Tibial artery (tissue), 4 donors: ENCODE results near the gene NCAPD2.
A peak's percentile ranks its signal among the peaks of the same experiment; 100 is the strongest.

Source experiments
- DNase-seq, 2 donors: peaks; one replicate each; pipeline ENCODE4 v3.0.0-alpha.2; 2019
- H3K27ac ChIP-seq, 2 donors: fragments of 200-600 bp; sonication (generic) in 1 of 2; 1 replicate in 1 of 2; 2 replicates in 1 of 2; pipeline ENCODE4 v1.5.1; 2018 to 2019; ENCODE audit warnings: mild to moderate bottlenecking in 1 of 2
- H3K27me3 ChIP-seq, 2 donors: fragments of 200-600 bp; sonication (generic) in 1 of 2; one replicate each; pipeline versions ENCODE4 v1.5.1 to v1.6.0; 2016 to 2019
- H3K36me3 ChIP-seq, 3 donors: fragments of 200-600 bp; sonication (generic) in 2 of 3; one replicate each; pipeline ENCODE4 v1.5.1; 2016 to 2019; ENCODE audit warnings: mild to moderate bottlenecking in 2 of 3
- H3K4me1 ChIP-seq, 4 donors: fragments of 200-600 bp; sonication (generic) in 2 of 4; 1 replicate in 3 of 4; 2 replicates in 1 of 4; pipeline ENCODE4 v1.5.1; 2016 to 2019
- H3K4me3 ChIP-seq, 2 donors: fragments of 200-600 bp; sonication (generic) in 1 of 2; 1 replicate in 1 of 2; 2 replicates in 1 of 2; pipeline ENCODE4 v1.5.1; 2018 to 2019; ENCODE audit warnings: mild to moderate bottlenecking in 2 of 2
- H3K9me3 ChIP-seq, 3 donors: fragments of 200-600 bp; sonication (generic) in 1 of 3; one replicate each; pipeline ENCODE4 v1.5.1; 2016 to 2019
- intact Hi-C: fragments of 100-400 bp; cut with DNase I; formaldehyde crosslinking; loops from one replicate; pipeline ENCODE4 v1.15.0; 2023; ENCODE audit warnings: low total_unique reads
- TF ChIP-seq, protein P1 (sequence below), 2 experiments: fragments of 200-600 bp in 1 of 2; fragments of 450-650 bp in 1 of 2; IDR thresholded peaks; one replicate each; pipeline ENCODE4 v1.5.1; 2017 to 2019; ENCODE audit warnings: antibody characterized with exemption in 2 of 2, mild to moderate bottlenecking in 1 of 2, moderate library complexity in 1 of 2

The NCAPD2 gene

DNA sequence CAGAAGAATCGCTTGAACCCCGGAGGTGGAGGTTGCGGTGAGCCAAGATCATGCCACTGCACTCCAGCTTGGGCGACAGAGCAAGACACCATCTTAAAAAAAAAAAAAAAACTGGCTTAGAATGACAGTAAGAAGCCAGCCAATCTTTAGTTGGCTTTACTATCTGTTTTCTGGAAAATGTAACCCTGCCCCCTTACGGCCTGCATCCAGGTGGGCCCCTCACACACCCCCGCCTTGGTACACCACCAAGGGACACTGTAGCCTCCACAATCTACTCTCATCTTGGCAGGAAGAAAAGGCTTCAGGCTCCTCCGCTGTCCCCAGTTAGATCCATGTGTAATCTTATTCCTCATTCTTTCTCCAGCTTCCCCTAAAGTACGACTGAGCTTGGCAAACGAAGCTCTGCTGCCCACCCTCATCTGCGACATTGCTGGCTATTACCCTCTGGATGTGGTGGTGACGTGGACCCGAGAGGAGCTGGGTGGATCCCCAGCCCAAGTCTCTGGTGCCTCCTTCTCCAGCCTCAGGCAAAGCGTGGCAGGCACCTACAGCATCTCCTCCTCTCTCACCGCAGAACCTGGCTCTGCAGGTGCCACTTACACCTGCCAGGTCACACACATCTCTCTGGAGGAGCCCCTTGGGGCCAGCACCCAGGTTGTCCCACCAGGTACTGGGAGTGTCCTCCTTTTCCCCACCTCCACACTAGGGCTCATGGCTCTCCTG lies 35.5 kb upstream of the NCAPD2 start:
- Histone ChIP-seq H3K36me3 (peaks cover 41 to 91% (median 69%) of the 10 kb centered on the region in 3 donors), H3K4me1 (peaks cover 0 to 3% (median under 1%) of the 10 kb centered on the region in 4 donors), H3K27ac (no peak overlapping the region), H3K9me3 (no peaks in the 10 kb centered on the region), H3K4me3 (no peak overlapping the region), H3K27me3 (no peaks in the 10 kb centered on the region)
- DNase-seq: no peak
- intact Hi-C loops: no loop called here
- TF ChIP-seq, protein P1, sequence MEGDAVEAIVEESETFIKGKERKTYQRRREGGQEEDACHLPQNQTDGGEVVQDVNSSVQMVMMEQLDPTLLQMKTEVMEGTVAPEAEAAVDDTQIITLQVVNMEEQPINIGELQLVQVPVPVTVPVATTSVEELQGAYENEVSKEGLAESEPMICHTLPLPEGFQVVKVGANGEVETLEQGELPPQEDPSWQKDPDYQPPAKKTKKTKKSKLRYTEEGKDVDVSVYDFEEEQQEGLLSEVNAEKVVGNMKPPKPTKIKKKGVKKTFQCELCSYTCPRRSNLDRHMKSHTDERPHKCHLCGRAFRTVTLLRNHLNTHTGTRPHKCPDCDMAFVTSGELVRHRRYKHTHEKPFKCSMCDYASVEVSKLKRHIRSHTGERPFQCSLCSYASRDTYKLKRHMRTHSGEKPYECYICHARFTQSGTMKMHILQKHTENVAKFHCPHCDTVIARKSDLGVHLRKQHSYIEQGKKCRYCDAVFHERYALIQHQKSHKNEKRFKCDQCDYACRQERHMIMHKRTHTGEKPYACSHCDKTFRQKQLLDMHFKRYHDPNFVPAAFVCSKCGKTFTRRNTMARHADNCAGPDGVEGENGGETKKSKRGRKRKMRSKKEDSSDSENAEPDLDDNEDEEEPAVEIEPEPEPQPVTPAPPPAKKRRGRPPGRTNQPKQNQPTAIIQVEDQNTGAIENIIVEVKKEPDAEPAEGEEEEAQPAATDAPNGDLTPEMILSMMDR (IDR thresholded peaks at IDR 0.05): no peak

DNA sequence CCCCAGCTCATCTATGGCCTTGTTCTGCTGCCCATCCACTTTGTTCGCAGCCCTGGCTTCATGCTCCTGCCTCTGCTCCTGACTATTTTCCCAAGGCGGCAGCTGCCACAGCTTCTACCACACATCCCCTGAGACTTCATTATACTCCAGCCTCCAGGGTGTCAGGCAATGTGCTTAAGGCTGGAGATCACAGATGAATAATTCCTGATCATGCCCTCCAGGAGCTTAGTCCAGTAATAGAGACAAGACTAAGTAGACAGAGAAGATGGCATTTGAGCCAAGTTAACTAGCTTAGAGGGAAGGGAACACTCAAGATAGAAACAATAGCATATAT lies 34.9 kb upstream of the NCAPD2 start:
- Histone ChIP-seq H3K27ac (no peak overlapping the region), H3K36me3 (peaks cover 46 to 93% (median 74%) of the 10 kb centered on the region in 3 donors)

DNA sequence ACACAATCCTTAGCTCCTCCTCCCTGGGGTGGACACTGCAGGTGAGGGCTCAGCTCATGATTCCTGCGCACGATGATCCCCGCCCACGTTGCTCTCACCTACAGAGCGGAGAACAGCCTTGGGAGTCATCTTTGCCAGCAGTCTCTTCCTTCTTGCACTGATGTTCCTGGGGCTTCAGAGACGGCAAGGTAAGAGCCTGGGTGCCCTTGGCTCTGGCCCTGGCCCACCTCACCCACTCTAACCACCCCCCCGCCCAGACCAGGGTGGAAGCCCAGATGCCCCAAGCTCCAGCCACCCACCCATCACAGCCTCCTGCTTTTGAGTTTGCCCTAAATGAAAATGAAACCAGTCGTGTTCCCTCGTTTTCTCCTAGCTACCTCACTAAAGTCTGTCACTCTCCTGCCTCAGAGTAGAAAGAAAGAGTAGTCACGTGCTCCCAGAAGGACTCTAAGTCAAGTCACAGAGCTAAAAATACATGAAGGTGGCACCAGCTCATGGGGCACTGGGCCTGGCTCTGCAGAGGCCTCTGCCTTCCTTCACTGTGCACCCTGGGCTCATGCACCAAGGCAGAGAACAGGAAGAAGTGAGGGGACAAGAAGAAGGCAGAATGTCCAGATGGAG lies 33.0 kb upstream of the NCAPD2 start:
- TF ChIP-seq, protein P1 (IDR thresholded peaks at IDR 0.05): no peak
- peaks cover 58 to 91% (median 88%) of the 10 kb centered on the region in 3 donors for H3K36me3 ChIP-seq
- no peak overlapping the region for H3K4me3 ChIP-seq
- no peak for DNase-seq
- H3K9me3 ChIP-seq: no peaks in the 10 kb centered on the region
- H3K27ac ChIP-seq: no peak overlapping the region
- no peaks in the 10 kb centered on the region for H3K27me3 ChIP-seq
- H3K4me1 ChIP-seq: peaks cover 0 to 4% (median 0%) of the 10 kb centered on the region in 4 donors
- intact Hi-C loops: no loop called here

More for the DNA sequence above, 34.9 kb upstream of the NCAPD2 start:
- H3K27me3 ChIP-seq: no peaks in the 10 kb centered on the region
- TF ChIP-seq, protein P1 (IDR thresholded peaks at IDR 0.05): no peak
- no peak for DNase-seq
- no peak overlapping the region for H3K4me3 ChIP-seq
- no peaks in the 10 kb centered on the region for H3K9me3 ChIP-seq
- intact Hi-C loops: no loop called here
- no peaks in the 10 kb centered on the region for H3K4me1 ChIP-seq

DNA sequence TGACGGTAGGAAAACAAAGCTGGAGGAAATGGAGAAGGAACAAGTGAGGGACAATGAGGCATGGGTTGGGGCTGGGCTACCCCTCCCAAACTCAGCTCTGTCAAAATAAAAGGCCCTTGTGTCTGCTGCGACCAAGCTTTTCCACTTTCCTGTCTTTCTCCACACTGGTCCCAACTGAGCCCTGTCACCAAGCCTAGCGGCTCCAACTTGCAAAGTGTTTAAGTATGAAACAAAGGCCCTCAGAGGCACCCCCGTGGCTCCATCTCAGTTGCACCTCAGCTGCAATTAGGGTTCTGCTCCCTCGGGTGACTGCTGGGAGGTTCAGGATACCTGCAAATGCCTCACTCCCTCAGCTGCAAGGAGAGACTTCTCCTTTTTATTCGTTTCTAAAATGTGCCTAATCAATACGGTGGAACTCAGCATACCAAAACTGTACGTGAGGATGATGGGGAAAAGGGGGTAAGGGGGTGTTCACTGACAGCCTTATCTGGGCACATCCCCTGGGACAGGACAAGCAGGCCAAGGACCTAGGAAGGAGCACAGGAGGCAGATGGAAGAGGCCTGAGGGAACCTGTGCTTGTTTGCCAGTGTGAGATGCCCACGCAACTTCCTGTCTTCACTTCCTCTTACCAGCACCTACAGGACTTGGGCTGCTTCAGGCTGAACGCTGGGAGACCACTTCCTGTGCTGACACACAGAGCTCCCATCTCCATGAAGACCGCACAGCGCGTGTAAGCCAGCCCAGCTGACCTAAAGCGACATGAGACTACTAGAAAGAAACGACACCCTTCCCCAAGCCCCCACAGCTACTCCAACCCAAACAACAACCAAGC lies 32.3 kb upstream of the NCAPD2 start:
- Histone ChIP-seq H3K4me3 (no peak overlapping the region), H3K9me3 (no peaks in the 10 kb centered on the region), H3K4me1 (peaks cover 0 to 5% (median 0%) of the 10 kb centered on the region in 4 donors), H3K27me3 (no peaks in the 10 kb centered on the region), H3K36me3 (peaks cover 58 to 92% (median 87%) of the 10 kb centered on the region in 3 donors), H3K27ac (no peak overlapping the region)
- TF ChIP-seq, protein P1 (IDR thresholded peaks at IDR 0.05): no peak
- DNase-seq: peak in 1 of 2 donors; percentile 58
- intact Hi-C loops: no loop called here

DNA sequence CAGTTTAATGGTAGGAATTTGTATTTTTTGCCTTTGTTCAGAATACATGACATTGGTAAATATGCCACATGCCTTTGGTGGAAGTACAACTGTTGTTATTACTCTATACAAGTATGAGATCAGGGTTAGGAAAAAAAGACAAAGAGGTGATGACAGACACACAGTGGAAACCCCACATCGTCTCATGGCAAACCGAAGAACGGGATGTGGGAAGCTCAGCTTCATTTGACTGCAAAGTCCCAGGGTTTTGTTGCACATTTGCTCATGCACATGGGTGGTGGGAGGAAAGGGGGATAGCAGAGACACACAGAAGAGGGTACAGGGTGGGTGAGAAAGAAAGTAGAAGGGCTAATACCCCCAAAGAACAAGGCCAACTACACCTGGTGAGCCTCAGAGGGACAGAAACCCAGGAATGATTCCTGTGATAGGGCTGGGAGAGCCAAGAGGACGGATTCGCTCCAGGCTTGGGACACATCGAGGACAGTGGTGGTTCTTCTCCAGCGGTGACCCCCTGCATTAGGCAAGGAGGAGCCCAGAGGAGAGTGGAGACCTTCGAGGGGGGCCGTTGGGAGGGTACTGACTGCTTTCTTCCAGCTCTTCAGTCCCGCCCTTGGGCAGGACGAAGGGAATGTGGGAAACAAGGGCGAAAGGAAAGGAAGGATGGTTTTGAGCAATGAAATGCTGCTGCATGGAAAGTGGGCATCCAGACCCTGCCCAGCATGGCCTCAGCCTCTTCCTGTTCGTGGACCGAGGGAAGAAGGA lies 31.5 kb upstream of the NCAPD2 start:
- Histone ChIP-seq H3K27me3 (no peaks in the 10 kb centered on the region), H3K36me3 (peaks cover 58 to 84% (median 79%) of the 10 kb centered on the region in 3 donors), H3K4me3 (no peak overlapping the region), H3K9me3 (no peaks in the 10 kb centered on the region), H3K4me1 (peaks cover 0 to 5% (median 0%) of the 10 kb centered on the region in 4 donors), H3K27ac (no peak overlapping the region)
- no peak for DNase-seq
- TF ChIP-seq, protein P1 (IDR thresholded peaks at IDR 0.05): no peak
- intact Hi-C loops: no loop called here
